H1 (cell line): Measurements from ENCODE around the gene PPP1CA. TPM values are rescaled to one million over a fixed set of nuclear protein-coding genes. Genes with fewer than 3 reads are reported as not detected.

Experiments
- CTCF ChIA-PET: fragments of 300-600 bp; sonication (Branson Sonifier 250); formaldehyde crosslinking; loops from one replicate; lab custom pipeline; 2021; ENCODE audit not compliant: partially characterized antibody; lab: Charles Lee
- POLR2A ChIA-PET: fragments of 300-600 bp; sonication (Branson Sonifier 250); formaldehyde crosslinking; loops from one replicate; lab custom pipeline; 2021; ENCODE audit warnings: inconsistent platforms; ENCODE audit not compliant: partially characterized antibody; lab: Charles Lee
- DNase-seq, 2 experiments: peaks; one replicate each; pipeline versions ENCODE4 v3.0.0 to v3.0.0-alpha.2; 2010 to 2022; ENCODE audit warnings: low spot score in 2 of 2, low read depth in 1 of 2, mixed read lengths in 1 of 2
- FAIRE-seq: peaks from 2 replicates; lab custom pipeline; 2011; peaks lifted over from hg19 to GRCh38; lab: Jason Lieb, UNC
- H2AFZ ChIP-seq: 2 replicates; pipeline ENCODE4 v1.8.1; 2012; ENCODE audit warnings: low read length, inconsistent platforms
- H2AK5ac ChIP-seq: 2 replicates; pipeline ENCODE4 v1.6.1; 2013; ENCODE audit warnings: low read depth, low read length
- H2BK120ac ChIP-seq: replicated peaks from 2 replicates; pipeline ENCODE3; 2013; ENCODE audit warnings: low read depth, low read length, inconsistent platforms
- H2BK12ac ChIP-seq: 2 replicates; pipeline ENCODE4 v1.6.1; 2013; ENCODE audit warnings: low read depth, low read length
- H2BK15ac ChIP-seq: 2 replicates; pipeline ENCODE4 v1.6.1; 2013; ENCODE audit warnings: low read length
- H2BK20ac ChIP-seq: 2 replicates; pipeline ENCODE4 v1.6.1; 2013; ENCODE audit warnings: low read length
- H2BK5ac ChIP-seq: 2 replicates; pipeline ENCODE4 v1.6.1; 2013; ENCODE audit warnings: low read depth, low read length
- H3K14ac ChIP-seq: 2 replicates; pipeline ENCODE4 v1.6.1; 2013; ENCODE audit warnings: inconsistent platforms; ENCODE audit not compliant: insufficient read length
- H3K18ac ChIP-seq: 2 replicates; pipeline ENCODE4 v1.6.1; 2013; ENCODE audit warnings: low read length; ENCODE audit errors: extremely low read depth
- H3K23ac ChIP-seq: 2 replicates; pipeline ENCODE4 v1.6.1; 2013; ENCODE audit warnings: inconsistent platforms; ENCODE audit not compliant: insufficient read length
- H3K23me2 ChIP-seq: 2 replicates; pipeline ENCODE4 v1.6.1; 2013; ENCODE audit warnings: low read depth, low read length
- H3K27ac ChIP-seq: 2 replicates; pipeline ENCODE4 v1.6.1; 2011; ENCODE audit warnings: low read depth, low read length, inconsistent platforms
- H3K27me3 ChIP-seq, 4 experiments: replicated peaks in 1 of 4; 1 replicate in 1 of 4; 2 replicates in 3 of 4; pipeline versions ENCODE4 v1.6.1 to v1.8.1; 2011 to 2013; ENCODE audit warnings: low read length in 3 of 4, mild to moderate bottlenecking in 3 of 4, inconsistent platforms in 2 of 4, mixed read lengths in 2 of 4, moderate library complexity in 1 of 4; ENCODE audit not compliant: control insufficient read depth in 3 of 4, insufficient read depth in 3 of 4; ENCODE audit errors: extremely low read depth in 1 of 4
- H3K36me3 ChIP-seq, 4 experiments: 2 replicates each; pipeline versions ENCODE4 v1.6.1 to v1.8.1; 2011 to 2013; ENCODE audit warnings: mild to moderate bottlenecking in 4 of 4, low read length in 3 of 4, moderate library complexity in 2 of 4, control low read depth in 1 of 4, inconsistent platforms in 1 of 4; ENCODE audit not compliant: insufficient read depth in 4 of 4, control insufficient read depth in 2 of 4
- H3K4ac ChIP-seq: replicated peaks from 2 replicates; pipeline ENCODE3; 2013; ENCODE audit warnings: low read length, low read depth, mixed read lengths, inconsistent platforms; ENCODE audit not compliant: insufficient read length
- H3K4me1 ChIP-seq, 4 experiments: replicated peaks in 1 of 4; 1 replicate in 1 of 4; 2 replicates in 3 of 4; pipeline versions ENCODE4 v1.6.1 to v1.8.1; 2011 to 2013; ENCODE audit warnings: low read length in 3 of 4, inconsistent platforms in 2 of 4, mixed read lengths in 1 of 4; ENCODE audit not compliant: insufficient read depth in 4 of 4, control insufficient read depth in 3 of 4
- H3K4me2 ChIP-seq, 2 experiments: 2 replicates each; pipeline versions ENCODE4 v1.6.1 to v1.8.1; 2011 to 2013; ENCODE audit warnings: low read depth in 2 of 2, low read length in 2 of 2, control low read depth in 1 of 2, inconsistent platforms in 1 of 2, mild to moderate bottlenecking in 1 of 2; ENCODE audit not compliant: insufficient read depth in 1 of 2
- H3K4me3 ChIP-seq, 4 experiments: fragments of 200-600, 300-600 bp in 1 of 4; sonication (generic), shearing (Covaris generic), sonication (Bioruptor Twin) in 1 of 4; 2 replicates each; pipeline versions ENCODE4 v1.5.1 to v1.8.1; 2011 to 2016; ENCODE audit warnings: low read length in 4 of 4, low read depth in 3 of 4, control low read depth in 2 of 4, inconsistent platforms in 2 of 4, mild to moderate bottlenecking in 2 of 4, mixed read lengths in 1 of 4, moderate library complexity in 1 of 4; ENCODE audit not compliant: insufficient read depth in 2 of 4; ENCODE audit errors: extremely low read depth in 1 of 4
- H3K56ac ChIP-seq: replicated peaks from 2 replicates; pipeline ENCODE3; 2013; ENCODE audit warnings: low read depth, mild to moderate bottlenecking, mixed read lengths, low read length, inconsistent platforms; ENCODE audit not compliant: insufficient read length
- H3K79me1 ChIP-seq: 2 replicates; pipeline ENCODE4 v1.6.1; 2013; ENCODE audit warnings: low read depth, low read length, control low read depth
- H3K79me2 ChIP-seq, 2 experiments: 2 replicates each; pipeline versions ENCODE4 v1.6.1 to v1.8.1; 2012 to 2013; ENCODE audit warnings: low read length in 2 of 2, mild to moderate bottlenecking in 2 of 2, inconsistent platforms in 1 of 2; ENCODE audit not compliant: insufficient read depth in 2 of 2, control insufficient read depth in 1 of 2
- H3K9ac ChIP-seq, 4 experiments: replicated peaks in 1 of 4; 1 replicate in 1 of 4; 2 replicates in 3 of 4; pipeline versions ENCODE4 v1.6.1 to v1.8.1; 2011 to 2013; ENCODE audit warnings: low read depth in 3 of 4, low read length in 3 of 4, control low read depth in 2 of 4, mild to moderate bottlenecking in 2 of 4, moderate library complexity in 2 of 4, inconsistent platforms in 1 of 4; ENCODE audit errors: extremely low read depth in 1 of 4
- H3K9me3 ChIP-seq, 2 experiments: 2 replicates each; pipeline versions ENCODE4 v1.6.1 to v1.8.1; 2012 to 2013; ENCODE audit warnings: mild to moderate bottlenecking in 2 of 2, moderate library complexity in 2 of 2, control low read depth in 1 of 2, inconsistent platforms in 1 of 2, low read depth in 1 of 2, low read length in 1 of 2, mixed read lengths in 1 of 2; ENCODE audit not compliant: insufficient read depth in 2 of 2
- H4K20me1 ChIP-seq, 2 experiments: replicated peaks in 1 of 2; 2 replicates each; pipeline versions ENCODE3 to v1.8.1; 2011 to 2013; ENCODE audit warnings: inconsistent platforms in 2 of 2, low read length in 2 of 2, mild to moderate bottlenecking in 1 of 2; ENCODE audit not compliant: insufficient read depth in 2 of 2, control insufficient read depth in 1 of 2
- H4K5ac ChIP-seq: 2 replicates; pipeline ENCODE4 v1.6.1; 2013; ENCODE audit warnings: low read length, low read depth, mixed read lengths, inconsistent platforms; ENCODE audit not compliant: insufficient read length
- H4K8ac ChIP-seq: 2 replicates; pipeline ENCODE4 v1.8.0; 2013; ENCODE audit warnings: mild to moderate bottlenecking, moderate library complexity, low read length, inconsistent platforms; ENCODE audit not compliant: insufficient read depth; ENCODE audit errors: extremely low read depth
- H4K91ac ChIP-seq: replicated peaks from 2 replicates; pipeline ENCODE3; 2013; ENCODE audit warnings: low read length, mixed read lengths, inconsistent platforms; ENCODE audit not compliant: insufficient read length
- CTBP2 ChIP-seq: IDR thresholded peaks from 2 replicates; pipeline ENCODE4 v1.7.0; 2011; ENCODE audit warnings: borderline replicate concordance, mild to moderate bottlenecking, moderate library complexity, mixed read lengths, low read length; ENCODE audit not compliant: insufficient read depth, insufficient read length
- CTCF ChIP-seq, 3 experiments: IDR thresholded peaks; 1 replicate in 2 of 3; 2 replicates in 1 of 3; pipeline versions ENCODE4 v1.5.1 to v1.6.1; 2011; ENCODE audit warnings: low read length in 3 of 3, mild to moderate bottlenecking in 3 of 3, inconsistent platforms in 2 of 3, low read depth in 1 of 3, moderate library complexity in 1 of 3; ENCODE audit not compliant: insufficient read depth in 1 of 3; ENCODE audit errors: control extremely low read depth in 1 of 3
- EGR1 ChIP-seq: IDR thresholded peaks from 2 replicates; pipeline ENCODE4 v1.6.1; 2011; ENCODE audit warnings: low read depth, low read length, borderline replicate concordance
- GABPA ChIP-seq: IDR thresholded peaks from 2 replicates; pipeline ENCODE4 v1.6.1; 2011; ENCODE audit warnings: mild to moderate bottlenecking, low read length, moderate library complexity, borderline replicate concordance; ENCODE audit not compliant: insufficient read depth
- POLR2AphosphoS5 ChIP-seq: IDR thresholded peaks from 2 replicates; pipeline ENCODE4 v1.6.1; 2011; ENCODE audit warnings: low read depth, low read length
- POU5F1 ChIP-seq: IDR thresholded peaks from 2 replicates; pipeline ENCODE4 v1.6.1; 2011; ENCODE audit warnings: low read depth, mild to moderate bottlenecking, low read length, moderate library complexity
- SIN3A ChIP-seq, 2 experiments: IDR thresholded peaks in 1 of 2; conservative IDR thresholded peaks in 1 of 2; 2 replicates each; pipeline ENCODE4 v1.6.1; 2011 to 2012; ENCODE audit warnings: low read length in 2 of 2, improper control_type of control experiment in 1 of 2, low read depth in 1 of 2, mild to moderate bottlenecking in 1 of 2
- WGBS, 2 experiments: shearing (Covaris generic) in 1 of 2; methylation state at CpG; one replicate each; pipeline versions ENCODE4 v1.1.6 to v1.1.7; 2013 to 2015; ENCODE audit warnings: low lambda C conversion rate in 2 of 2, mixed read lengths in 2 of 2, inconsistent platforms in 1 of 2, low coverage in 1 of 2, missing lambda C conversion rate in 1 of 2; ENCODE audit not compliant: insufficient replicate concordance in 2 of 2, insufficient coverage in 1 of 2, insufficient read length in 1 of 2; ENCODE audit errors: extremely low coverage in 1 of 2, missing lambda C conversion rate in 1 of 2; 5-methylcytosine and 5-hydroxymethylcytosine counted together
- polyA plus RNA-seq, 7 experiments: library from polyadenylated mRNA; depleted of rRNA in 3 of 7; stranded (reverse) in 5 of 7; unstranded in 2 of 7; fragments of >200 nt in 5 of 7; fragments of 200-250 nt in 2 of 7; gene quantifications; 1 replicate in 5 of 7; 2 replicates in 1 of 7; 4 replicates in 1 of 7; pipeline versions ENCODE4 v1.2.1 to v1.2.3, GENCODE V29; 2011 to 2013; ENCODE audit warnings: missing spikeins in 2 of 7, mixed read lengths in 2 of 7
- total RNA-seq: library from RNA; stranded (reverse); fragmentation: NEBNext Ultra II Directional; extraction: Animal tissue kit (Norgen Biotek cat#: 25700); gene quantifications from 2 replicates; pipeline ENCODE4 v1.2.1, GENCODE V29; 2021

The PPP1CA gene
- total and polyA plus RNA-seq, 2 of the 8 experiments (the other 6 are each of a cell fraction or from before 2014, with no cell fraction given) = 198 to 359 TPM

- Histone ChIP-seq H2AFZ (no peak overlapping the region), H2BK5ac (no peak overlapping the region)
- FAIRE-seq = no peak
- no peak for TF ChIP-seq CTBP2
- no peak for TF ChIP-seq GABPA
- no peak for TF ChIP-seq EGR1
- TF ChIP-seq CTCF (IDR thresholded peaks at IDR 0.05; ENCODE audit: control extremely low read depth in 1 of 3, insufficient read depth in 1 of 3, low read depth in 1 of 3, low read length in 3 of 3) = no peak
- TF ChIP-seq POLR2AphosphoS5 = no peak
- no peak for TF ChIP-seq SIN3A (conservative IDR thresholded peaks at IDR 0.05 in 1 of 2, IDR thresholded peaks at IDR 0.05 in 1 of 2; ENCODE audit: low read depth in 1 of 2, low read length in 2 of 2)
- TF ChIP-seq POU5F1 = no peak
These were observed 29.9 kb upstream of the PPP1CA start for GRCh38 chr11:67431346-67432249.

More at GRCh38 chr11:67431346-67432249, 29.9 kb upstream of the PPP1CA start:
- H3K23me2 ChIP-seq = peaks cover 10% of the 10 kb centered on the region
- CTCF ChIA-PET = interaction anchor here (0.7 to 3.8 kb wide), 3 partner anchors 20 to 31 kb away, joined by 3 to 10 read pairs (median 4); partner anchors contain the start of gene PPP1CA
- peaks cover 5% of the 10 kb centered on the region for H3K79me1 ChIP-seq
- H3K14ac ChIP-seq = no peak overlapping the region
- no peak overlapping the region for H3K18ac ChIP-seq
- H2BK120ac ChIP-seq = no peak overlapping the region
- no peak overlapping the region for H2BK15ac ChIP-seq
- WGBS, 2 experiments = 88% methylated on average over 24 of the region's 24 CpGs; no CpG with 5 or more reads in 1 of the 2 experiments
- no peak overlapping the region for H2BK12ac ChIP-seq
- peak overlapping the region; percentile 29; the same call in 1 of the 2 replicates for H4K8ac ChIP-seq
- H4K20me1 ChIP-seq = peaks cover 0 to 12% of the 10 kb centered on the region in 2 experiments
- H3K23ac ChIP-seq = no peak overlapping the region
- POLR2A ChIA-PET = interaction anchor here (0.9 to 12.5 kb wide), 7 partner anchors 9 to 37 kb away, joined by 3 to 104 read pairs (median 4); partner anchors contain the start of genes CARNS1 and CORO1B
- peaks cover 0 to 9% of the 10 kb centered on the region in 2 experiments; a peak in 2 of 4 replicates for H3K79me2 ChIP-seq
- H3K4me1 ChIP-seq = peaks cover 0 to 19% (median 10%) of the 10 kb centered on the region in 4 experiments; a peak in 6 of 7 replicates
- peaks cover 3 to 17% (median 8%) of the 10 kb centered on the region in 4 experiments; a peak in 7 of 8 replicates for H3K36me3 ChIP-seq
- H3K4me2 ChIP-seq = no peak overlapping the region
- H3K27me3 ChIP-seq = no peaks in the 10 kb centered on the region
- no peak overlapping the region for H2BK20ac ChIP-seq
- no peak overlapping the region for H4K5ac ChIP-seq
- H3K9me3 ChIP-seq = no peaks in the 10 kb centered on the region
- H3K4me3 ChIP-seq = no peak overlapping the region
- H3K56ac ChIP-seq = no peak overlapping the region
- H3K4ac ChIP-seq = no peak overlapping the region
- DNase-seq = no peak
- no peak overlapping the region for H2AK5ac ChIP-seq
- H3K27ac ChIP-seq = no peak overlapping the region
- no peak overlapping the region for H3K9ac ChIP-seq
- H4K91ac ChIP-seq = no peak overlapping the region
